Epithelial cell of prostate (primary cell): ENCODE measurements around the gene UNC5A.

Experiments
- DNase-seq: peaks from one replicate; pipeline ENCODE4 v3.0.0-alpha.2; 2011; ENCODE audit warnings: low read depth, low spot score
- H3K27ac ChIP-seq: fragments of 450-650 bp; 2 replicates; pipeline ENCODE4 v1.5.1; 2017; ENCODE audit warnings: mild to moderate bottlenecking

UNC5A gene

GRCh38 chr5:176781054-176781375, 29.3 kb upstream of the UNC5A start:
- H3K27ac ChIP-seq, result no peak overlapping the region
- DNase-seq, result no peak

GRCh38 chr5:176781638-176782570, 28.5 kb upstream of the UNC5A start:
- DNase-seq, result no peak
- H3K27ac ChIP-seq, result no peak overlapping the region

GRCh38 chr5:176784218-176785165, 25.9 kb upstream of the UNC5A start:
- H3K27ac ChIP-seq, result no peak overlapping the region
- DNase-seq, result peak; percentile 84

- no peak overlapping the region for H3K27ac ChIP-seq
- no peak for DNase-seq
Observed at GRCh38 chr5:176785184-176786145, 24.9 kb upstream of the UNC5A start.

GRCh38 chr5:176787676-176788075, 22.7 kb upstream of the UNC5A start:
- no peak overlapping the region for H3K27ac ChIP-seq
- no peak for DNase-seq

- no peak for DNase-seq
- no peak overlapping the region for H3K27ac ChIP-seq
Observed at GRCh38 chr5:176788091-176788490, 22.3 kb upstream of the UNC5A start.

- no peak overlapping the region for H3K27ac ChIP-seq
- DNase-seq, result no peak
Observed at GRCh38 chr5:176788941-176789872, 21.2 kb upstream of the UNC5A start.

GRCh38 chr5:176789873-176790615, 20.3 kb upstream of the UNC5A start:
- no peak overlapping the region for H3K27ac ChIP-seq
- no peak for DNase-seq

GRCh38 chr5:176790941-176791340, 19.4 kb upstream of the UNC5A start:
- DNase-seq, result no peak
- H3K27ac ChIP-seq, result no peak overlapping the region

GRCh38 chr5:176792655-176793342, 17.6 kb upstream of the UNC5A start:
- DNase-seq, result no peak

GRCh38 chr5:176793343-176793699, 17.0 kb upstream of the UNC5A start:
- no peak for DNase-seq
- no peak overlapping the region for H3K27ac ChIP-seq

More at GRCh38 chr5:176792655-176793342, 17.6 kb upstream of the UNC5A start:
- no peak overlapping the region for H3K27ac ChIP-seq

- DNase-seq, result no peak
- no peak overlapping the region for H3K27ac ChIP-seq
Observed at GRCh38 chr5:176793736-176794135, 16.6 kb upstream of the UNC5A start.

GRCh38 chr5:176794509-176794908, 15.8 kb upstream of the UNC5A start:
- no peak overlapping the region for H3K27ac ChIP-seq

GRCh38 chr5:176796411-176796810, 13.9 kb upstream of the UNC5A start:
- no peak overlapping the region for H3K27ac ChIP-seq
- DNase-seq, result no peak

More at GRCh38 chr5:176794509-176794908, 15.8 kb upstream of the UNC5A start:
- no peak for DNase-seq

- no peak overlapping the region for H3K27ac ChIP-seq
- DNase-seq, result no peak
Observed at GRCh38 chr5:176796970-176797369, 13.4 kb upstream of the UNC5A start.

- H3K27ac ChIP-seq, result no peak overlapping the region
- no peak for DNase-seq
Observed at GRCh38 chr5:176797456-176798050, 12.8 kb upstream of the UNC5A start.
